Calu3 (cell line): ENCODE data around the gene ENDOU. TPM values are rescaled to one million over a fixed set of nuclear protein-coding genes. Genes with fewer than 3 reads are reported as not detected.

ENCODE experiments used
- Bru-seq: library from RNA; stranded (reverse); fragments of 400-500 nt; gene quantifications from one replicate; lab custom pipeline; 2021; lab: Mats Ljungman, UMichigan
- BruChase-seq, 2 experiments: library from RNA; stranded (reverse); fragments of 400-500 nt; gene quantifications; one replicate each; lab custom pipeline; 2021; lab: Mats Ljungman, UMichigan
- BruUV-seq: library from RNA; stranded (reverse); fragments of 400-500 nt; replicated peaks from 2 replicates; lab custom pipeline; 2021; lab: Mats Ljungman, UMichigan
- CTCF ChIA-PET: fragments of 300-600 bp; sonication (Branson Sonifier 250); formaldehyde crosslinking; loops from one replicate; lab custom pipeline; 2022; ENCODE audit warnings: antibody characterized with exemption; lab: Charles Lee
- DNase-seq: peaks from one replicate; pipeline ENCODE4 v3.0.0; 2022
- H3K27ac Mint-ChIP-seq: one replicate; pipeline ENCODE4 v1.8.0; 2022; ENCODE audit warnings: mixed read lengths; ENCODE audit not compliant: unreplicated experiment
- H3K27me3 Mint-ChIP-seq: one replicate; pipeline ENCODE4 v1.8.0; 2022; ENCODE audit warnings: mixed read lengths; ENCODE audit not compliant: unreplicated experiment
- H3K36me3 Mint-ChIP-seq: one replicate; pipeline ENCODE4 v1.8.0; 2022; ENCODE audit warnings: mild to moderate bottlenecking, moderate library complexity, mixed read lengths; ENCODE audit not compliant: insufficient read depth, unreplicated experiment
- H3K4me1 Mint-ChIP-seq: one replicate; pipeline ENCODE4 v1.8.0; 2022; ENCODE audit warnings: mild to moderate bottlenecking, low read depth, mixed read lengths; ENCODE audit not compliant: unreplicated experiment
- H3K4me3 Mint-ChIP-seq: one replicate; pipeline ENCODE4 v1.8.0; 2022; ENCODE audit warnings: mild to moderate bottlenecking, low read depth, moderate library complexity, mixed read lengths; ENCODE audit not compliant: unreplicated experiment
- H3K9me3 Mint-ChIP-seq: one replicate; pipeline ENCODE4 v1.8.0; 2022; ENCODE audit warnings: low read depth, mixed read lengths; ENCODE audit not compliant: unreplicated experiment
- intact Hi-C: fragments of 100-400 bp; cut with micrococcal nuclease; formaldehyde crosslinking; loops from one replicate; pipeline ENCODE4 v1.10.0; 2022; ENCODE audit not compliant: unreplicated experiment
- long read RNA-seq: library from polyadenylated mRNA; stranded (forward); transcript quantifications from one replicate; pipeline ENCODE4 v2.0.0, GENCODE V29; 2022
- total RNA-seq: library from RNA; stranded (reverse); gene quantifications from 2 replicates; pipeline ENCODE4 v1.2.3, GENCODE V29; 2022
- TF ChIP-seq, protein P1 (sequence below): fragments of 200-600 bp; IDR thresholded peaks from one replicate; pipeline ENCODE4 v1.8.0; 2022; ENCODE audit warnings: antibody characterized with exemption; ENCODE audit not compliant: unreplicated experiment

ENDOU gene
- 0.42 TPM in 1 of 2 replicates, not detected in the other for total RNA-seq
- Bru-seq, nascent RNA = percentile 16 among the genes with signal in this experiment
- percentile 27 among the genes with signal in this experiment for BruChase-seq, experiment 1, labeled RNA remaining after a 6-hour chase
- percentile 5 among the genes with signal in this experiment for BruChase-seq, experiment 2, labeled RNA remaining after a 2-hour chase
- long read RNA-seq = 0 reads

GRCh38 chr12:47725091-47725772, at the start of gene ENDOU:
Gene ENDOU, minus strand, starts transcription at chr12:47725490. Its CDS starts 77 bp downstream, at chr12:47725413.
- H3K4me3 Mint-ChIP-seq = no peak within 1 kb of the TSS
- H3K4me1 Mint-ChIP-seq = peaks cover 13% of the 10 kb centered on the region
- intact Hi-C loops = no loop called here
- H3K27me3 Mint-ChIP-seq = peaks cover 13% of the 10 kb centered on the region
- TF ChIP-seq, protein P1, sequence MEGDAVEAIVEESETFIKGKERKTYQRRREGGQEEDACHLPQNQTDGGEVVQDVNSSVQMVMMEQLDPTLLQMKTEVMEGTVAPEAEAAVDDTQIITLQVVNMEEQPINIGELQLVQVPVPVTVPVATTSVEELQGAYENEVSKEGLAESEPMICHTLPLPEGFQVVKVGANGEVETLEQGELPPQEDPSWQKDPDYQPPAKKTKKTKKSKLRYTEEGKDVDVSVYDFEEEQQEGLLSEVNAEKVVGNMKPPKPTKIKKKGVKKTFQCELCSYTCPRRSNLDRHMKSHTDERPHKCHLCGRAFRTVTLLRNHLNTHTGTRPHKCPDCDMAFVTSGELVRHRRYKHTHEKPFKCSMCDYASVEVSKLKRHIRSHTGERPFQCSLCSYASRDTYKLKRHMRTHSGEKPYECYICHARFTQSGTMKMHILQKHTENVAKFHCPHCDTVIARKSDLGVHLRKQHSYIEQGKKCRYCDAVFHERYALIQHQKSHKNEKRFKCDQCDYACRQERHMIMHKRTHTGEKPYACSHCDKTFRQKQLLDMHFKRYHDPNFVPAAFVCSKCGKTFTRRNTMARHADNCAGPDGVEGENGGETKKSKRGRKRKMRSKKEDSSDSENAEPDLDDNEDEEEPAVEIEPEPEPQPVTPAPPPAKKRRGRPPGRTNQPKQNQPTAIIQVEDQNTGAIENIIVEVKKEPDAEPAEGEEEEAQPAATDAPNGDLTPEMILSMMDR = no peak
- H3K9me3 Mint-ChIP-seq = no peaks in the 10 kb centered on the region
- no peak for DNase-seq
- no peaks in the 10 kb centered on the region for H3K36me3 Mint-ChIP-seq
- no peak within 1 kb of the TSS for H3K27ac Mint-ChIP-seq
- no TSS peak for BruUV-seq
- CTCF ChIA-PET = no interaction called here

- H3K36me3 Mint-ChIP-seq = peaks cover 27% of the 10 kb centered on the region
- TSS peak; percentile 49 for BruUV-seq
These were observed 49.4 kb upstream of the ENDOU start for GRCh38 chr12:47774663-47775062.

DNA sequence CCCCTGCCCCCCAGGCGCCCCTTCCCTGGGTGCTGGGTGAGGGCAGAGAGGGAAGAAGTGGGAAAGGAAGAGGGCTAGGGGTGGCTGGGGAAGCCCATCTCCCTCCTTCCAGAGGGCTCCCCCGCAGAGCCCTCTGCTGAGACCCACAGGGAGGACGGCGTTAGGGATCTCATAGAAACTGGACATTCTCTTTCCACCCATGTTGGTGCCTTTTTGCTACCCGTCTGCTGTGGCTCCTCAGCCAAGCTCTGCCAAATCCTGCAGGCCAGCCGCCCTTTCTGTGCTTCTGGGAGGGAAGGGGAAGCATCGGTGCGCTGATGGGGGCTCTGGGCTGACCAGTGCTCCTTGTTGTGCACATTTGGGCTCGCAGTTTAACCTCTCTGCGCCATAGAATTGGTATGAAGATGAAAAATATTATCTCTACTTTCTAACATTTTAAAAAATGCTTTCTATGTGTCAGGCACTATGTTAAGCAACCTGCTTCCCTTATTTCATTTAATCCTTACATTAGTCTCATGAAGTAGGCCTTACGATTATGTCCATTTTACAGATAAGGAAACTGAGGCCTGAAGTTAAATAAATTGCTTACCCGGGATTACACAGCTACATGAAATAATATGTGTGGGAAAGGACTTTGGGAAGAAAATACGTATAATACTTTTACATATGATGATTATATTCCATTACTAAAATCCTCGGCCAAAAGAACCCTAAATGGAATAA, 48.7 kb upstream of the ENDOU start:
- H3K27ac Mint-ChIP-seq = no peak overlapping the region
- CTCF ChIA-PET = interaction anchor here (1.1 kb wide), 1 partner anchor 65 kb away, joined by 3 read pairs; no protein-coding TSS in a partner anchor
- no TSS peak for BruUV-seq

More at GRCh38 chr12:47774663-47775062, 49.4 kb upstream of the ENDOU start:
- Mint-ChIP-seq H3K27me3 (no peaks in the 10 kb centered on the region), H3K9me3 (no peaks in the 10 kb centered on the region), H3K4me3 (no peak overlapping the region), H3K27ac (no peak overlapping the region), H3K4me1 (peaks cover 9% of the 10 kb centered on the region)
- CTCF ChIA-PET = interaction anchor here (1.5 to 5.0 kb wide), 2 partner anchors 8 to 32 kb away, joined by 4 to 21 read pairs; no protein-coding TSS in a partner anchor
- DNase-seq = no peak
- TF ChIP-seq, protein P1 = no peak
- intact Hi-C loops = loop anchor here (5.0 kb wide), 1 partner anchor 63 kb away; no protein-coding TSS in a partner anchor

More for the DNA sequence above, 48.7 kb upstream of the ENDOU start:
- Mint-ChIP-seq H3K4me1 (peaks cover 9% of the 10 kb centered on the region), H3K4me3 (peak overlapping the region; percentile 86), H3K27me3 (no peaks in the 10 kb centered on the region), H3K9me3 (no peaks in the 10 kb centered on the region), H3K36me3 (peaks cover 23% of the 10 kb centered on the region)
- TF ChIP-seq, protein P1 = no peak
- no peak for DNase-seq
- intact Hi-C loops = no loop called here
